Forelimb muscle (tissue), 1 donor: ENCODE data around the gene SPOCK2. TPM values are rescaled to one million over a fixed set of nuclear protein-coding genes. Genes with fewer than 3 reads are reported as not detected.

ENCODE experiments used
- DNase-seq: peaks from one replicate; pipeline ENCODE4 v3.0.0-alpha.2; 2013; ENCODE audit warnings: low read depth
- polyA plus RNA-seq: library from polyadenylated mRNA; unstranded; fragments of 120-200 nt; gene quantifications from one replicate; pipeline ENCODE4 v1.2.1, GENCODE V29; 2013; ENCODE audit not compliant: insufficient read length

Gene SPOCK2
- polyA plus RNA-seq, 1 donor: 3.4 TPM

- no peak for DNase-seq
Observed at GRCh38 chr10:72058347-72058898, 29.9 kb downstream of the SPOCK2 start.

- no peak for DNase-seq
Observed at GRCh38 chr10:72056932-72057751, 31.2 kb downstream of the SPOCK2 start.

GRCh38 chr10:72056113-72056512 lies 32.2 kb downstream of the SPOCK2 start:
- DNase-seq: no peak

GRCh38 chr10:72053690-72054089 lies 34.7 kb downstream of the SPOCK2 start:
- no peak for DNase-seq

GRCh38 chr10:72050873-72051272 lies 37.5 kb downstream of the SPOCK2 start:
- no peak for DNase-seq

- DNase-seq: no peak
Observed at GRCh38 chr10:72049969-72050781, 38.2 kb downstream of the SPOCK2 start.

GRCh38 chr10:72049472-72049871 lies 38.9 kb downstream of the SPOCK2 start:
- DNase-seq: no peak

- peak; percentile 90 for DNase-seq
Observed at GRCh38 chr10:72048450-72049124, 39.8 kb downstream of the SPOCK2 start.

GRCh38 chr10:72045586-72045985 lies 42.8 kb downstream of the SPOCK2 start:
- no peak for DNase-seq

- DNase-seq: no peak
Observed at GRCh38 chr10:72044417-72045041, 43.8 kb downstream of the SPOCK2 start.

- DNase-seq: no peak
Observed at GRCh38 chr10:72043016-72043834, 45.1 kb downstream of the SPOCK2 start.

GRCh38 chr10:72041491-72041890 lies 46.9 kb downstream of the SPOCK2 start:
- DNase-seq: no peak

- DNase-seq: no peak
Observed at GRCh38 chr10:72039377-72039776, 49.0 kb downstream of the SPOCK2 start.

GRCh38 chr10:72038458-72039001 lies 49.8 kb downstream of the SPOCK2 start:
- DNase-seq: no peak

- DNase-seq: no peak
Observed at GRCh38 chr10:72037811-72038210, 50.5 kb downstream of the SPOCK2 start.

- no peak for DNase-seq
Observed at GRCh38 chr10:72037266-72037665, 51.1 kb downstream of the SPOCK2 start.

- DNase-seq: no peak
Observed at GRCh38 chr10:72035252-72035887, 53.0 kb downstream of the SPOCK2 start.

GRCh38 chr10:72034761-72035160 lies 53.6 kb downstream of the SPOCK2 start:
- DNase-seq: no peak

GRCh38 chr10:72034040-72034499 lies 54.3 kb downstream of the SPOCK2 start:
- DNase-seq: no peak
